COLO668 (cell line): ENCODE measurements around the gene MSANTD1.

Experiments used
- DNase-seq: peaks from one replicate; lab custom pipeline; 2025; ENCODE audit not compliant: unreplicated experiment; lab: John Stamatoyannopoulos, UW

MSANTD1 gene

GRCh38 chr4:3232001-3232400 lies 17.0 kb upstream of the MSANTD1 start:
- no peak for DNase-seq

GRCh38 chr4:3232871-3233271 lies 16.1 kb upstream of the MSANTD1 start:
- DNase-seq: no peak

GRCh38 chr4:3233391-3234071 lies 15.4 kb upstream of the MSANTD1 start:
- no peak for DNase-seq

GRCh38 chr4:3234171-3235029 lies 14.6 kb upstream of the MSANTD1 start:
- no peak for DNase-seq

GRCh38 chr4:3235030-3235345 lies 14.0 kb upstream of the MSANTD1 start:
- DNase-seq: no peak

- no peak for DNase-seq
Measured at GRCh38 chr4:3235581-3235980, 13.4 kb upstream of the MSANTD1 start.

- DNase-seq: no peak
Measured at GRCh38 chr4:3236326-3236878, 12.6 kb upstream of the MSANTD1 start.

- DNase-seq: no peak
Measured at GRCh38 chr4:3237266-3237665, 11.7 kb upstream of the MSANTD1 start.

DNA sequence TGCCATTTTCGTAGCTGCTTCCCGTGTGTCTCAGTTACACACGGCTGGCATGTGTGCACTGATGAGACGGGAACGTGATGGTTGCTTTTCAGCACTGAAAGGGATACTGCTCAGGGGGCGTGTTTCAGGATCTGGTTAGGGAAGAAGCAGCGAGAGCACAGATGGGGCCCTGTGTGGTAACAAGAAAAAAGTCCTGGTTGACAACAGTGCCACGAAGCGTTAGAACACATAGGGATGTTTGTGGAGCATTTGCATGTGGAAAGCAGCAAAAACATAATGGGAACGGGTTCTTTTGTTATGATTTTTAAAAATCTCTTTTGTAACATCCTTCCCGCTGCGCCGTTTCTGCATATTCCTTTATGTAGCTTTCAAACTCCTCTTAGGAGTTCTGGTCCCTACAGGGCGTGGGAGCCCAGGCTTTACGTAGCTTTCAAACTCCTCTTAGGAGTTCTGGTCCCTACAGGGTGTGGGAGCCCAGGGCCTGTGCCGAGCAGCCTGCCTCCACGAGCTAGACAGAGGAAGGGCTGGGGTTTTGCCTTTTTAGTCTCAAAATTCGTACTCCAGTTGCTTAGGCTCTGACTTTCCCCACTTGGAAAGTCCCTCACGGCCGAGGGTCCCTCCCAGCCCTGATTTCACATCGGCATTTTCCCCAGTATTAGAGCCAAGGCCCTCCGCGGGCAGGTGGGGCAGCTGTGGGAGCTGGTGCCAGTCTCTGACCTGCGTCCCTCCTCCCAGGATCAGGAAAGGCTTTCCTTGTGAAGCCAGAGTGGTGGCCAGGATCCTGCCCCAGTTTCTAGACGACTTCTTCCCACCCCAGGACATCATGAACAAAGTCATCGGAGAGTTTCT lies 11.0 kb upstream of the MSANTD1 start:
- no peak for DNase-seq

DNA sequence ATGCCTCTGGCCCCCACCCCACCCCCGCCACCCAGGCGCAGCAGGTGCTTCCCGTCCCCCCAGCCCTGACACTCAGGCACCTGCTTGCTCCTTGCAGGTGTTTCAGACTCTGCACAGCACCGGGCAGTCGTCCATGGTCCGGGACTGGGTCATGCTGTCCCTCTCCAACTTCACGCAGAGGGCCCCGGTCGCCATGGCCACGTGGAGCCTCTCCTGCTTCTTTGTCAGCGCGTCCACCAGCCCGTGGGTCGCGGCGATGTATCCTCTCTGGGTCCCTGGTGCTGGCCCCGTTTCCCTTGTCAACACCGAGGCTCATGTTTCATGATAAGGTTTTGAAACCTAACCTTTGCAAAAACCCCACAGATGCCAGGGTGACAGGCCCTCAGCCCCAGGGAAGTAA lies 10.2 kb upstream of the MSANTD1 start:
- DNase-seq: peak; percentile 37

DNA sequence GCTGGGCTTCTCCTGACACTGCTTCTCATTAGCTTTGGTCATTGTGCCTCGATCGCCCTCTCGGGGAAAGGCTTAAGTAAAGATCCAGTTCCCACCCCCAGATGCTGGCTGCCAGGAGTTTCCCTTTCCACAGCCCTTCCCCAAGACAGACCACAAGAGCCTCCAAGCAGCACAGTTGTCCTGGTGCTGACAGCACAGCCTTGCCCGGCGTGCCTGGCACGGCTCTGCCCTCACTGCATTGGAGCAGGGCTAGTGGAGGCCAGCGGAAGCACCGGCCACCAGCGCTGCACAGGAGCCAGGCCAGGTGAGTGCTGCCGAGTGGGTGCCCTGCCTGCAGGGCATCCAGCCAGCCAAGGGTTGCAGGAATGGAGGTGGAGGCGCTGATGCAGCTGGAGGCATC lies 9.7 kb upstream of the MSANTD1 start:
- DNase-seq: peak; percentile 50

GRCh38 chr4:3239998-3240920 lies 8.7 kb upstream of the MSANTD1 start:
- peak; percentile 87 for DNase-seq

GRCh38 chr4:3240936-3241522 lies 7.9 kb upstream of the MSANTD1 start:
- DNase-seq: peak; percentile 46

GRCh38 chr4:3241898-3242524 lies 6.9 kb upstream of the MSANTD1 start:
- DNase-seq: no peak

- peak; percentile 19 for DNase-seq
Measured at GRCh38 chr4:3243136-3243780, 5.7 kb upstream of the MSANTD1 start.

- DNase-seq: no peak
Measured at GRCh38 chr4:3244002-3244401, 5.0 kb upstream of the MSANTD1 start.

DNA sequence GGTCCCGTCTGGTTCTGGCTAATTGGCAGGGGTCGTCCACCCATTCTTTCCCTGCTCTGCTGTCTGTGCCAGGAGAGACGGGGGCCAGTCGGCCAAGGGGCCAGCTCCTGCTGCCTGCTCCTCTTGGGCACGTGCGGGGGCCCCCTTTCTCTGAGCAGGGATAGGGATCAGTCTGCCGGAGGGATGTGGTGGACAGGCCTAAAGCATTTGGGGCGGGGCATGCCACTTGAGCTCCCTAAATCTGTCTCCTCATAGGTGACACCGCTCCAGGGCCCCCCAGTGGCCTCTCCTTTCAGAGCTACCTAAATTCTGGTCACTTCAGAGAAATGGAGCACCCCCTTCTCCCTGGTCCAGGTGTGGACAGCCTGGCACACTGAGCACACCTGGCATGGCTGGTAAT lies 4.2 kb upstream of the MSANTD1 start:
- no peak for DNase-seq

GRCh38 chr4:3245676-3246075 lies 3.3 kb upstream of the MSANTD1 start:
- no peak for DNase-seq
